ENCODE measurements around the gene AMH.

The AMH gene

GRCh38 chr19:2235381-2236063 lies 13.6 kb upstream of the AMH start:
- no peak for DNase-seq (ENCODE audit: low read depth in 1 of 2, low spot score in 1 of 2)

- no peak for DNase-seq (ENCODE audit: low read depth in 1 of 2, low spot score in 1 of 2)
These were observed 13.1 kb upstream of the AMH start for GRCh38 chr19:2236064-2236313.

- DNase-seq (ENCODE audit: low read depth in 1 of 2, low spot score in 1 of 2), result peak; percentile 96 to 99
These were observed 12.6 kb upstream of the AMH start, which contains the start of the genes PLEKHJ1 and SF3A2 for GRCh38 chr19:2236314-2237050. PLEKHJ1 (minus strand) TSS chr19:2236329; CDS start chr19:2236248, 81 bp downstream. SF3A2 (plus strand) TSS chr19:2236824; CDS start chr19:2243419, 6,595 bp downstream.

- DNase-seq (ENCODE audit: low read depth in 1 of 2, low spot score in 1 of 2), result no peak
These were observed 11.9 kb upstream of the AMH start for GRCh38 chr19:2237051-2237868.

- no peak for DNase-seq (ENCODE audit: low read depth in 1 of 2, low spot score in 1 of 2)
These were observed 11.3 kb upstream of the AMH start for GRCh38 chr19:2237869-2238153.

GRCh38 chr19:2239173-2239572 lies 9.9 kb upstream of the AMH start:
- no peak for DNase-seq (ENCODE audit: low read depth in 1 of 2, low spot score in 1 of 2)

- no peak for DNase-seq (ENCODE audit: low read depth in 1 of 2, low spot score in 1 of 2)
These were observed 9.1 kb upstream of the AMH start for GRCh38 chr19:2239771-2240770.

- DNase-seq (ENCODE audit: low read depth in 1 of 2, low spot score in 1 of 2), result no peak
These were observed 8.0 kb upstream of the AMH start for GRCh38 chr19:2240881-2241760.

GRCh38 chr19:2242092-2242537 lies 7.0 kb upstream of the AMH start:
- no peak for DNase-seq (ENCODE audit: low read depth in 1 of 2, low spot score in 1 of 2)

- no peak for DNase-seq (ENCODE audit: low read depth in 1 of 2, low spot score in 1 of 2)
These were observed 6.3 kb upstream of the AMH start for GRCh38 chr19:2242816-2243215.

GRCh38 chr19:2243274-2244124 lies 5.6 kb upstream of the AMH start:
- no peak for DNase-seq (ENCODE audit: low read depth in 1 of 2, low spot score in 1 of 2)

- DNase-seq (ENCODE audit: low read depth in 1 of 2, low spot score in 1 of 2), result no peak
These were observed 5.1 kb upstream of the AMH start for GRCh38 chr19:2244125-2244411.

GRCh38 chr19:2244486-2244885 lies 4.6 kb upstream of the AMH start:
- no peak for DNase-seq (ENCODE audit: low read depth in 1 of 2, low spot score in 1 of 2)

- DNase-seq (ENCODE audit: low read depth in 1 of 2, low spot score in 1 of 2), result no peak
These were observed 3.9 kb upstream of the AMH start for GRCh38 chr19:2245273-2245672.

- DNase-seq (ENCODE audit: low read depth in 1 of 2, low spot score in 1 of 2), result no peak
These were observed 3.0 kb upstream of the AMH start for GRCh38 chr19:2246014-2246620.

- DNase-seq (ENCODE audit: low read depth in 1 of 2, low spot score in 1 of 2), result no peak
These were observed 2.2 kb upstream of the AMH start for GRCh38 chr19:2246801-2247361.

- no peak for DNase-seq (ENCODE audit: low read depth in 1 of 2, low spot score in 1 of 2)
These were observed 1.6 kb upstream of the AMH start for GRCh38 chr19:2247433-2248101.

Data from activated CD4-positive, alpha-beta T cell treated with anti-CD3 and anti-CD28 coated beads, Interleukin-2, amount 50 U/mL, for 24 hours (primary cell).